ENCODE results near the gene C16orf54.
A peak's percentile ranks its signal among the peaks of the same experiment; 100 is the strongest.
"Not testable (repeated sequence)": the region's sequence is repeated elsewhere in the genome, so short reads cannot be mapped to it uniquely, and the experiment has no call there.

The C16orf54 gene

GRCh38 chr16:29745853-29746345, at the start of gene C16orf54:
TSS of gene C16orf54 (minus strand) at chr16:29745990. CDS start at chr16:29744951, 1,039 bp downstream.
- no peak for DNase-seq (ENCODE audit: low read depth, low spot score)

- DNase-seq (ENCODE audit: low read depth, low spot score): no peak
Observed at GRCh38 chr16:29794231-29794710, 48.5 kb upstream of the C16orf54 start.

GRCh38 chr16:29793153-29793552, 47.4 kb upstream of the C16orf54 start:
- DNase-seq (ENCODE audit: low read depth, low spot score): not testable (repeated sequence)

- DNase-seq (ENCODE audit: low read depth, low spot score): no peak
Observed at GRCh38 chr16:29791845-29792807, 46.3 kb upstream of the C16orf54 start.

- DNase-seq (ENCODE audit: low read depth, low spot score): no peak
Observed at GRCh38 chr16:29790949-29791844, 45.4 kb upstream of the C16orf54 start.

- peak; percentile 92 for DNase-seq (ENCODE audit: low read depth, low spot score)
Observed at GRCh38 chr16:29790183-29790948, 44.6 kb upstream of the C16orf54 start, which contains the start of gene KIF22. TSS of gene KIF22 (plus strand) at chr16:29790751. CDS start at chr16:29790760, 9 bp downstream.

- no peak for DNase-seq (ENCODE audit: low read depth, low spot score)
Observed at GRCh38 chr16:29789775-29790182, 44.0 kb upstream of the C16orf54 start.

- DNase-seq (ENCODE audit: low read depth, low spot score): not testable (repeated sequence)
Observed at GRCh38 chr16:29787155-29787554, 41.4 kb upstream of the C16orf54 start.

GRCh38 chr16:29784901-29785500, 39.2 kb upstream of the C16orf54 start:
- DNase-seq (ENCODE audit: low read depth, low spot score): no peak

GRCh38 chr16:29784157-29784556, 38.4 kb upstream of the C16orf54 start:
- no peak for DNase-seq (ENCODE audit: low read depth, low spot score)

- not testable (repeated sequence) for DNase-seq (ENCODE audit: low read depth, low spot score)
Observed at GRCh38 chr16:29783094-29783953, 37.5 kb upstream of the C16orf54 start.

GRCh38 chr16:29779474-29779873, 33.7 kb upstream of the C16orf54 start:
- no peak for DNase-seq (ENCODE audit: low read depth, low spot score)

- no peak for DNase-seq (ENCODE audit: low read depth, low spot score)
Observed at GRCh38 chr16:29777576-29778350, 32.0 kb upstream of the C16orf54 start, which contains the start of gene ZG16. TSS of gene ZG16 (plus strand) at chr16:29778256. CDS start at chr16:29779267, 1,011 bp downstream.

GRCh38 chr16:29775742-29776408, 30.1 kb upstream of the C16orf54 start:
- no peak for DNase-seq (ENCODE audit: low read depth, low spot score)

- DNase-seq (ENCODE audit: low read depth, low spot score): no peak
Observed at GRCh38 chr16:29774730-29775129, 28.9 kb upstream of the C16orf54 start.

GRCh38 chr16:29772330-29772729, 26.5 kb upstream of the C16orf54 start:
- DNase-seq (ENCODE audit: low read depth, low spot score): not testable (repeated sequence)

- DNase-seq (ENCODE audit: low read depth, low spot score): no peak
Observed at GRCh38 chr16:29770250-29770929, 24.6 kb upstream of the C16orf54 start.
